ENCODE measurements around the gene GRHL1.

GRHL1 gene

GRCh38 chr2:9994462-9994861, 43.0 kb downstream of the GRHL1 start:
- DNase-seq (ENCODE audit: low read depth) = no peak

DNA sequence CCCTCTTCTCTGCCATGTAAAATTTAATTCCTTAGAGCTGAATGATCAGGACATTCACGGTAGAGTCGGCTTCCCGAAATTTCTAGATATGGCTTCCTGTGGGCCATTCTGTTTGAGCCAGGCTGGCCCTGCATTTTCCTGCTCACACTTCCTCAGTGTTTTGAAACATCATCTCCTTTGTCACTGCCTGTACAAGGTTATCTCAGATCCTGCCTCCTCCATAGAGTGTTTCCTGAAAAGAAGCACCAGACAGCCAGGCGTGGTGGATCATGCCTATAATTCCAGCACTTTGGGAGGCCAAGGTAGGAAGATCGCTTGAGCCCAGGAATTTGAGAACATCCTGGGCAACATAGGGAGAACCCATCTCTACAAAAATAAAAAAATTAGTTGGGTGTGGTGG, 43.6 kb downstream of the GRHL1 start:
- DNase-seq (ENCODE audit: low read depth) = no peak

DNA sequence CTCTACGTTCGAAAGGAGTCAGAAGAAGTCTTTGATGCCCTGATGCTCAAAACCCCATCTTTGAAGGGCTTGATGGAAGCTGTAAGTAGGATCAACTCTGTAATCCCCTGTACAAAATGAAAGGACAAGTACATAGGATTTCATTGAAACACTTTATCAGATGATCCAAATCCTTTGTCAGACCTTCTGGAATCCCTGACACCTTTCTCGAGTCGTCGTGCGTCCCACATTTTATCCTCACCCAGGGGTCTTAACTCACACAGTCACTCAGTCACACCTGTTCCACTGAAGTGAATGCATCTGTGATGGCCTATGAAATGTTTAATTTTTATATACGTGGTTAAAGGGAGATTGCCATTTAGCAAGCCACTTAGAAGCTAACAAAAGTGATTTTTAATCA, 44.8 kb downstream of the GRHL1 start:
- no peak for DNase-seq (ENCODE audit: low read depth)

GRCh38 chr2:9997936-9998335, 46.4 kb downstream of the GRHL1 start:
- no peak for DNase-seq (ENCODE audit: low read depth)

DNA sequence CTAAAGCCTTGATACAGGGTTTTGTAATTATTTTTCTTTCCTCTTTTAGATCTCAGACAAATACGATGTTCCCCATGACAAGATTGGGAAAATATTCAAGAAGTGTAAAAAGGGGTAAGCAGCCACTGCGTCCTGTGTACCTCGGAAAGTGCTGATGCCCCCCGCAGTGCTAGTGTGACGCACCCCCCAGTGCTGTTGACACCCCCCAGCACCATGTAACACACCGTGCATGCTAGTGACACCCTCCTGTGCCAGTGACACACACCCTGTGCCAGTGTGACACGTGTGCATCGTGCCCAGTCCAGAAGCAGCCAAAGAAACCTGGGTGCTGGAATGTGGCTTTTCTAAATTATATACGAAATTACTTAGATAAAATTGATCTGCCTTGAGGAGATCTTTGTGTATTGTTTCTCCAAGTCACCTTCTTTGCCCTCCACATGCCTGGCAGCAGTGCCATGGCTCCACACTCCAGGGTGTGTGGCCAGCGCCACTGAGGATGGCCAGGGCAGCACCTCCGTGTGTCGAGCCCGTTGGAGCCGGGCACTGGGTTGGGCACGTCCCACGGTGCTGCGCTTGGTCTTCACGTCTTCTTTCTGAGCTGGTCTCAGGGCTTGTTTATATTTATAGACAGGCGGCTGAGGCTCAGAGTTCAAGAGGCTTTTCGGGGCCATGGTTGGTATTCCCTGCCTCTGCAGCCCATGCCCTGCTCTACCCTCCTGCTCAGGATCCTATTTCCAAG, 47.6 kb downstream of the GRHL1 start:
- no peak for DNase-seq (ENCODE audit: low read depth)

DNA sequence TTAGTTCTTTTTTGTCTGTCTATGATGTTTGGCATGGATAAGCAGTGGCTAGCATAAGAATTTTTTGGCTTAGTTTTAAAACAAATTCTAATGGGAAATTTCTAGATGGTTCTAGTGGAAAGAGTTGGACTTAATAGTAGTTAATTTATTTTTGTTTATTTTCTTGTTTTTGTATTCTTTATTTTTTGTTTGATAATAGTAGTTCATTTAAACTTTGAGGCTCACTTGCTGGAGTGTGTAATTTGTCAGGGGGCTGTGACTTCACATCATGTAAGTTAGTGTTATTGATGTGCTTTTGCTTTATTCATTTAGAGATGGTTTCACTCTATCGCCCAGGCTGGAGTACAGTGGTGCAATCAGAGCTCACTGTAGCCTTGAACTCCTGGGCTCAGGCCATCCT, 48.2 kb downstream of the GRHL1 start:
- no peak for DNase-seq (ENCODE audit: low read depth)

GRCh38 chr2:10000541-10000940, 49.0 kb downstream of the GRHL1 start:
- DNase-seq (ENCODE audit: low read depth) = no peak

- DNase-seq (ENCODE audit: low read depth) = no peak
Observed at GRCh38 chr2:10001586-10001985, 50.1 kb downstream of the GRHL1 start.

DNA sequence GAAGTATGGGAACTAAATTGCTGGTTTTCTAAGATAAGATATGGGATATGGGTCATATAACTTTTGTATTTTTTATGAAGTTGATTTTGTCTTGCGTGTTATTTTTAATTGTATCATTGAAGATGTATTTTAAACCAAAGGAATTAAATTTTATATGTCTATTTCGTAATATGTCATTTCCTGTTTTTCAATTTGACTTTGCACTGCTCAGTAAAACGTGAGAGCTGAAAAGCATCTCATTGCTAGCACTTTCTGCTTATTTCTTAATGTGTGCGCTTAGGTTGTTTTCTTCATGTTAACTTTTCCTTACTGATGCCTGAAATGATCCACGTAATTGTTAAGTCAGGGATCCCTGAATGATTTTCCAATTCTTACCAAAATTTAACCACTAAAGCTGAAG, 50.6 kb downstream of the GRHL1 start:
- no peak for DNase-seq (ENCODE audit: low read depth)

DNA sequence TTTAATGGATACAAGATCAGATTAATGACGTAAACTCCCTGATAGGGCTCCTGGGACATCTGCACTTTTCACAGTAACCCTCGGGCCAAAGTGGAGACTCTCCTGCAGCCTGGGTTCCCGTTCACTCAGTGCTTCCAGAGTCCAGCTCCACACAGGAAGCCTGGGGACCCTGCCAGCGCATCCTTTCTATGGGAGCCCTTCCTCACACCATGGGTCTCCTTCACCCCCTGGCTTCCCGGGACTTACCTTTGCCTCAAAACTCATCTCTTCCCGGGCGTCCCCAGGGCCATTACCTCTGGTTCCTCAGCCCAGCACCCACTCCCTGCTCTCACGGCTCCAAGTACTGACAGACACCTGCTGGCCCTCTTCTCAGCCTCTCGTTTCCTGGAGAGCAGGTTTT, 51.2 kb downstream of the GRHL1 start:
- DNase-seq (ENCODE audit: low read depth) = no peak

DNA sequence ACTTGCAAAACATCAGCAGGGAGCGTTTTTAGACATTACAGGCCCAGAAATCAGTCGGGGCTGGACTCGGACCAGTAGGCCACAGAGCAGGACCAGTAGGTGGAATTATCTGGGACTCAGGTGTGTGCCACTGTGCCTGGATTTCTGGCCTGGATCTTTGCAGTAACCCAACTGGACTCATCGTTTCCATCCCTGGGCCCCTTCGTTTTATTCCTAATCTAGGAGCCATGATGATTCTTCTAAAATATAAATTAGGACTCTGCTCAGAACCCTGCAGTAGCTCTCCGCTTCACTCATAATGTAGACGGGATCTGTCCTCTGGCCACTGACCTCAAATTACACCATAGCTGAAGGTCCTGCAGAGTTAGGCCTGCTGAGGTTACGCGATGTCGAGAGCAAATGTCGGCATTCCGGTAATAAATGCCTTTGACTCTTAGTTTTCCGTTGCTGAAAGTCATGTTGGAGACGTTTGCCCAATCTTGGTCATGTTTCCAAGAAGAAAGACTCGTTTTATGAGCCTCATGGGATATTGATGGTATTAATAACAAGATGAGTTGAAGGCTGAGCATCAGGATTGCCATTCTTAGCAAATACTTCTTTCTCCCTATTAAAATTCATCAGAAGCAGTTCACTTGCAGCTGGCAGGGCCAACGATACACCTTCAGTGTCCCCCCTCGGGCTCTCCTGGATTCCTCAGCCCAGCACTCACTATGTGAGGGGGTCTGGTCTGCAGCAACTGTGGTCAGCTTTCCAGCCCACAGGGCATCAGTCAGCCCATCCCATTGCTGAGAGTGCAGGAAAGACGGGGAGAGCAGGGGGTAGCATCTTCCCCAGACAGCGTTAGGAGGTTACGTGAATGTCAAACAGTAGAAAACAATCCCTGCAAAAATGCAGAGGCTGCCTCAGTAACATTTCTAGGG, 52.0 kb downstream of the GRHL1 start:
- no peak for DNase-seq (ENCODE audit: low read depth)

GRCh38 chr2:10004401-10004800, 52.9 kb downstream of the GRHL1 start:
- no peak for DNase-seq (ENCODE audit: low read depth)

DNA sequence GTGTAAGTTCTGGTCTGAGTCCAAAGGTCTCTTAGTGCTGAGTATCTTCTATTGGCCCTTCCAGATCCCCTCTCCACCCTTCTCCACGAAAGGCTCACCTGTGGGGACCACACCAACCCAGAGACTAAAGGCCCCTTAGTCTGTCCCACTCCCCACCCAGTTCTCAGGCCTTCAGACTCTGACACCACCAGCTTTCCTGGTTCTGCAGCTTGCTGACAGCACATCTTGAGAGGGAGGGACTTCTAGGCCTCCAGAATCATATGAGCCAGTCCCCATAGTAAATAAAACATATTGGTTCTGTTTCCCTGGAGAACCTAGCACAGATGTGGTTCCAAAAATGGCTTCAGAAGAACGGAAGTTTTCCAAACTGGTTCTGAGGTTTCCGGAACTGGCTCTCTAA, 53.3 kb downstream of the GRHL1 start:
- DNase-seq (ENCODE audit: low read depth) = no peak

- no peak for DNase-seq (ENCODE audit: low read depth)
Observed at GRCh38 chr2:10005461-10006235, 54.2 kb downstream of the GRHL1 start.

- DNase-seq (ENCODE audit: low read depth) = no peak
Observed at GRCh38 chr2:10006236-10007161, 55.0 kb downstream of the GRHL1 start.

DNA sequence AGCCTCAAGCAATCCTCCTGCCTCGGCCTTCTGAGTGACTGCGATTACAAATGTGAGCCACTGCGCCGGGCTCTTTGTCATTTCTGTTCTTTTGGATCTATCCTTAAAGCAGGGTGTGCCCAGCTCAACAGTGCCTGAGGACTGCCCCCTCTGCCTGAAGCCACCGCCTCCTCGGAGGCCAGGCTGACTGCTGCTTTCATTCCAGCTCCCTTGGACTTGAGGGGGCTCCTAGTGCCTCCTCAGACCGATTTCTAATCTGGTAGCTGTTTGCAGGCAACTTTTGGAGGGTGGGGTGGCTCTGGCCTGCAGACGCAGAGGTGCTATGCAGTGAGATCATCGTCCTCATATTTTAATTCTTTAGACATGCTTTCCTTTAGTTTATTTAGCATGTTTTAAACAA, 55.9 kb downstream of the GRHL1 start:
- no peak for DNase-seq (ENCODE audit: low read depth)

DNA sequence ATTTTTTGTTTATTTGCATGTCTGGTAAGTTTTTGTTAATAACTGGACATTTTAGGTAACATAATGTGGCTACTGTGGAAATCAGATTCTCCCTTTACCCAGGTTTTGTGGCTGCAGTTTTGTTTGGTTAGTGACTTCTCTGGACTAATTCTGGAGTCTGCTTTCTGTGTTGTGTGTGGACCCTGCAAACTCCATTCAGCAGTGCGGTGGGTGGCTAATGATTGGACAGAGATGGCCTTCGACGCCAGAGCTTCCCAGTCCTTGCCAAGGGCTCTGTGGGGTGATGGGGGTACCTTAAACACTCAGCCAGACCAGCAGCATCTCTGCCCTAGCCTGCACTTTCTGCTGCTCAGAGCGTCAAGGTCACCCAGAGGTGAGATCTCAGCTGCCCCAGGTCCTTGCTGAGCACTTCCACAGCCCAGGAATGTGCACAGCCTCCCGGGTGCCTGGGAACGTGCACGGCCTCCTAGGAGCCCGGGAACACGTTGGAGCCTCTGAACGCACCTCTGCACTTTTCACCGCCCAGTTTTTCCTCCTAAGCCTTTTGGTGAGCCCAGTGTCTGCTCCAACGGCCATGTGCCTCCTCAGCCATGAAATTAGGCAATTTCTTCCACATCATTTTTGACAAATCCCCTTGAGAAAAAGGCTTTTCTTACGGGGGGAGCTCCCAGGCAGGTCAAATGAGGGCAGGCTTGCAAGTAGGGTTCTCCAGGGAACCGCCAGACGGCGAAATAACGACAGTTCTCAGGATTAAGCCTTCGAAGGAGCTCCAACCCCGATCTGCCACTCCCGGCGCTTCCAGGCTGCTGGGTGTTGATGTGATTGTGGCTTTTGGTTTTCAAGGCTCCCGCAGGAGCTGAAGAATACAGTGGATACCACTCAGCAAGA, 56.7 kb downstream of the GRHL1 start:
- no peak for DNase-seq (ENCODE audit: low read depth)

DNA sequence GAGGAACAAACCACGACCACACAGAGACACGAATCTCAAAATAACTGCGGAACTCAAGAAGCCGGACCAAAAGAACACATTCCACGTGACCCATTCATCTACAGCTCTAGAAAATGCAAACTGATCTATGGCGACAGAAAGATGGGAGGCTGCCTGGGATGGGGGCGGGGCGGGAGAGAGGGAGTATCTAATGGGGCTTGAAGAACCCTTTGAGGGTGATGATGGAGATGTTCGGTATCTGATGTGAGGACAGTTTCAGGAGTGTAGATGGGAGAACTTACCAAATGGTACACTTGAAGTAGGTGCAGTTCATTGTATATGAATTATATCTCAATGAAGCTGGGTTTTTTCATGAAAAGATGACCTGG, 57.3 kb downstream of the GRHL1 start:
- DNase-seq (ENCODE audit: low read depth) = no peak

DNA sequence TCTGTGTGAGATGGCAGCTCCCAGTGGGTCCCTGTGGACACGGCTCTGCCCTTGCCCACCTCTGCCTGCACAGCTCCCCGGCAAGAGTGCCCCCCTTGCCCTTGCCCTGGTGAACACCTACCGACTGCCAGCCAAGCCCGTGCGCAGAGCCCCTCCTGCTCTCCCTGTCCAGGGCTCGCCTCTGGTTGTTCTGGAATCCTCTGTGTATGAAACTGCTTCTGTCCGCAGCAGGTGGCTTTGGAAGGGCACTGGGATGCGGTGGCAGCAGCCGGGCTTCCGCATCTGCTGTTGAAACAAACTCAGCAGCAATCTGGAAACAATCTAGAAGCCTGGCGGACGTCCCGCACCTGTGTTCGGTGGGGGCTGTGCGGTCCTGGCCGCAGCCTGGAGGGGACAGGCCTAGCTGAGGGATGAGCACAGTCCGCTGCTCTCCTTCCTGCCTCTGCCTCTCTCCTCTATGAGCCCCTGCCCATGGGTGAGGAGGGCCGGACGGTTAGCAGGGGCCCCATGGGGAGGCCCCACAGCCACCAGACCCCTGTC, 57.8 kb downstream of the GRHL1 start:
- DNase-seq (ENCODE audit: low read depth) = no peak

Data from stimulated activated CD8-positive, alpha-beta memory T cell treated with anti-CD3 and anti-CD28 coated beads, Interleukin-12 subunit alpha, Interleukin-12 subunit beta, amount 100 ng/mL, for 4 hours (primary cell).